ENCODE results near the gene SYNPO2L. TPM values are rescaled to one million over a fixed set of nuclear protein-coding genes. Genes with fewer than 3 reads are reported as not detected.

The SYNPO2L gene
- polyA plus RNA-seq, 2 donors: 1.9 to 10.9 TPM

Other genes with a start within 250 kb of the SYNPO2L start
- 10 to 100 TPM; 36.7 to 74.4 TPM for gene ANXA7, start 242.0 kb downstream of the SYNPO2L start, polyA plus RNA-seq
- 1 to 10 TPM in 1 of 2 donors, under 1 TPM in 1; 0.54 to 2.0 TPM for gene MSS51, start 222.5 kb downstream of the SYNPO2L start, polyA plus RNA-seq
- 10 to 100 TPM; 15.7 to 16.7 TPM for gene PPP3CB, start 160.0 kb downstream of the SYNPO2L start, polyA plus RNA-seq
- gene USP54, start 64.7 kb downstream of the SYNPO2L start, polyA plus RNA-seq: 10 to 100 TPM; 16.8 to 23.7 TPM
- gene MYOZ1, start 14.6 kb downstream of the SYNPO2L start, polyA plus RNA-seq: 1 to 10 TPM in 1 of 2 donors, under 1 TPM in 1; 0.89 to 3.1 TPM
- gene AGAP5, start 42.1 kb upstream of the SYNPO2L start, polyA plus RNA-seq: 1 to 10 TPM; 2.6 to 7.5 TPM
- gene SEC24C, start 88.3 kb upstream of the SYNPO2L start, polyA plus RNA-seq: 10 to 100 TPM; 38.8 to 46.8 TPM
- gene CHCHD1, start 126.0 kb upstream of the SYNPO2L start, polyA plus RNA-seq: 10 to 100 TPM; 53.5 to 63.5 TPM
- gene ZSWIM8, start 129.6 kb upstream of the SYNPO2L start, polyA plus RNA-seq: 100 to 1,000 TPM; 109 to 156 TPM
- 10 to 100 TPM; 13.5 to 14.9 TPM for gene NDST2, start 155.6 kb upstream of the SYNPO2L start, polyA plus RNA-seq
- gene CAMK2G, start 218.5 kb upstream of the SYNPO2L start, polyA plus RNA-seq: 10 to 100 TPM; 16.1 to 25.3 TPM